ENCODE measurements around the gene LBX2.
A peak's percentile ranks its signal among the peaks of the same experiment; 100 is the strongest.
"Not testable (repeated sequence)": the region's sequence is repeated elsewhere in the genome, so short reads cannot be mapped to it uniquely, and the experiment has no call there.

The LBX2 gene

DNA sequence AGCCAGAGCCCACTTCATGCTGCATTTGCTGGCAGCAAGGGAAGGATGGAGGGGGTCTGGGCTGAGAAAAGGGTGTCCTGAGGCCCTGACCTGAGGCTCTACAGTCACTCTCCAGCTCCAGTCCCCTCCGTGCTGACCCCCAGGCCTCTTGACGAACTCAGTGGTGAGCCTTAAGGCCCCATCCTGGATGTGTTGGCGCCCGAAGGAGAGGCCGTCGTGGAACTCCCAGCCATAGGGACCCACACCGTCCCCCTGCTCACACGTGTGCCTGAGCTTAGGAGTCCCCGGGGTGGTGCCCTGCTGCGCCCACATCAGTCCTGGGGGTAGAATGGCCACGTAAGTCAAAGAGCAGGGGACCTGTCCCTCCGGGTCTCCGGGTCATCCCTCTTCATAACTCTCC lies 35.0 kb downstream of the LBX2 start:
- no peaks in the 10 kb centered on the region for H4K20me1 ChIP-seq (ENCODE audit: insufficient read depth)
- peak overlapping the region; percentile 80 for H3K9ac ChIP-seq
- no peak overlapping the region for H3K27ac ChIP-seq
- peak overlapping the region; percentile 92 for H3K4me2 ChIP-seq
- peak overlapping the region; percentile 95 for H2AFZ ChIP-seq (ENCODE audit: low read depth)
- TF ChIP-seq, protein P1, sequence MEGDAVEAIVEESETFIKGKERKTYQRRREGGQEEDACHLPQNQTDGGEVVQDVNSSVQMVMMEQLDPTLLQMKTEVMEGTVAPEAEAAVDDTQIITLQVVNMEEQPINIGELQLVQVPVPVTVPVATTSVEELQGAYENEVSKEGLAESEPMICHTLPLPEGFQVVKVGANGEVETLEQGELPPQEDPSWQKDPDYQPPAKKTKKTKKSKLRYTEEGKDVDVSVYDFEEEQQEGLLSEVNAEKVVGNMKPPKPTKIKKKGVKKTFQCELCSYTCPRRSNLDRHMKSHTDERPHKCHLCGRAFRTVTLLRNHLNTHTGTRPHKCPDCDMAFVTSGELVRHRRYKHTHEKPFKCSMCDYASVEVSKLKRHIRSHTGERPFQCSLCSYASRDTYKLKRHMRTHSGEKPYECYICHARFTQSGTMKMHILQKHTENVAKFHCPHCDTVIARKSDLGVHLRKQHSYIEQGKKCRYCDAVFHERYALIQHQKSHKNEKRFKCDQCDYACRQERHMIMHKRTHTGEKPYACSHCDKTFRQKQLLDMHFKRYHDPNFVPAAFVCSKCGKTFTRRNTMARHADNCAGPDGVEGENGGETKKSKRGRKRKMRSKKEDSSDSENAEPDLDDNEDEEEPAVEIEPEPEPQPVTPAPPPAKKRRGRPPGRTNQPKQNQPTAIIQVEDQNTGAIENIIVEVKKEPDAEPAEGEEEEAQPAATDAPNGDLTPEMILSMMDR (conservative IDR thresholded peaks at IDR 0.05; ENCODE audit: low read depth, low read length) = no peak
- peaks cover 15% of the 10 kb centered on the region for H3K4me1 ChIP-seq (ENCODE audit: low read depth, poor library complexity, severe bottlenecking)
- no peak overlapping the region for H3K4me3 ChIP-seq (IDR thresholded peaks at IDR 0.05; ENCODE audit: insufficient read depth, low read depth, low read length)
- no peaks in the 10 kb centered on the region for H3K27me3 ChIP-seq (ENCODE audit: insufficient read depth, low read depth)
- peaks cover 19% of the 10 kb centered on the region for H3K79me2 ChIP-seq (ENCODE audit: insufficient read depth, low read depth)
- no peaks in the 10 kb centered on the region for H3K36me3 ChIP-seq (ENCODE audit: insufficient read depth)

DNA sequence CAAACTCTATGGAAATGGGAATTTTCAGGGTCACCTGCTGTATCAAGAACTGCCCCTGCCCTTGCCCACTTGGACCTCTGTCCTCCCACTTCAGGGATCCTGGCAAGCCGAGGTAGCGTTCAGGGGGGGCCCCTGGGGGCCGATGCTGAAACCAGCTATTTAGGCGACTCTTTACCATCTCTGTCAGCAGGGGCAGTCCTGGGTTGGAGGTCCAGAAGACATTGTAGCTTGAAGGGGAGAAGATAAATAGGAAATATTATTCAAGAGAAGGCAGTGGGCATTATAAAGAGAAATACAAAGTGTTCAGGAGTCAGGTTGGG lies 36.7 kb downstream of the LBX2 start:
- no peak overlapping the region for H3K4me3 ChIP-seq (IDR thresholded peaks at IDR 0.05; ENCODE audit: insufficient read depth, low read depth, low read length)
- H3K36me3 ChIP-seq (ENCODE audit: insufficient read depth) = no peaks in the 10 kb centered on the region
- H3K4me2 ChIP-seq = no peak overlapping the region
- no peak overlapping the region for H3K27ac ChIP-seq
- peaks cover 17% of the 10 kb centered on the region for H3K4me1 ChIP-seq (ENCODE audit: low read depth, poor library complexity, severe bottlenecking)
- no peaks in the 10 kb centered on the region for H4K20me1 ChIP-seq (ENCODE audit: insufficient read depth)
- no peak overlapping the region for H2AFZ ChIP-seq (ENCODE audit: low read depth)
- H3K9ac ChIP-seq = no peak overlapping the region
- no peaks in the 10 kb centered on the region for H3K27me3 ChIP-seq (ENCODE audit: insufficient read depth, low read depth)
- peaks cover 19% of the 10 kb centered on the region for H3K79me2 ChIP-seq (ENCODE audit: insufficient read depth, low read depth)
- TF ChIP-seq, protein P1 (conservative IDR thresholded peaks at IDR 0.05; ENCODE audit: low read depth, low read length) = no peak

DNA sequence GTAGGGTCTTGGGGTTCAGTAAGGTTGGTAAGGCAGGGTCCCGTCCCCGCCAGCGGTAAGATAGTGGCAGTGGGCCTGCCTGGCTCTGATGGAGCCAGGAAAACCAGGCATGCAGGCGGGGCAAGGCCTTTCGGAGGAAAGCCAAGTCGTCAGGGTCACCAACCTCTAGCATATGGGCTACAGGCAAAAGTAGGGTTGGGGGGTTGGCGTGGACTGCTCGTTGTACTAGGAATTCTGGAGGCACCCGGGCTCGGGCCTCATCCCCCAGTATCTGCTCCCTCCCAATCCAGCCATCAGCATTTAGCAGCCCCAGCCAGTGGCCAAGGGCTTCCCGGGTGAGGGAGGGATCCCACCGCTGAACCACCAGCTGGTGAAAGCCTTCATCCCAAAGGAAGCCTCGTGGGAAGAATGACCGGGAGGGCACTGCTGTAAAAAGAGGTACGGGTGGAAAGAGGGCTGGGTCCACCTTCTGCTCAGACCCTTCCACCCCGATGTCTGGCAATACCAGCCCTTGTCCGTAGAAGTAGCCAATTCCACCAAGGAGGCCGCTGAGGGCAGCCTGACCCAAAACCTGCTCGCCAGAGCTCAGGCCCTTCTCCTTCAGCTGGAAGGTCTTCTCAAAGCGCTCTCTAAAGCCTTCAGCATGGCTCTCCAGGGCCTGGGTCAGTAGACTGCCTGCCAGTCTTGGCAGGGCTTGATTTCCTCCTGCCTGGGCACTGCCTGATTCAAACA lies 37.2 kb downstream of the LBX2 start:
- H3K4me2 ChIP-seq = no peak overlapping the region
- no peaks in the 10 kb centered on the region for H3K36me3 ChIP-seq (ENCODE audit: insufficient read depth)
- no peak overlapping the region for H2AFZ ChIP-seq (ENCODE audit: low read depth)
- H3K79me2 ChIP-seq (ENCODE audit: insufficient read depth, low read depth) = peaks cover 19% of the 10 kb centered on the region
- H3K27ac ChIP-seq = no peak overlapping the region
- peaks cover 17% of the 10 kb centered on the region for H3K4me1 ChIP-seq (ENCODE audit: low read depth, poor library complexity, severe bottlenecking)
- TF ChIP-seq, protein P1 (conservative IDR thresholded peaks at IDR 0.05; ENCODE audit: low read depth, low read length) = no peak
- H3K27me3 ChIP-seq (ENCODE audit: insufficient read depth, low read depth) = no peaks in the 10 kb centered on the region
- H3K4me3 ChIP-seq (IDR thresholded peaks at IDR 0.05; ENCODE audit: insufficient read depth, low read depth, low read length) = no peak overlapping the region
- H3K9ac ChIP-seq = no peak overlapping the region
- H4K20me1 ChIP-seq (ENCODE audit: insufficient read depth) = no peaks in the 10 kb centered on the region

DNA sequence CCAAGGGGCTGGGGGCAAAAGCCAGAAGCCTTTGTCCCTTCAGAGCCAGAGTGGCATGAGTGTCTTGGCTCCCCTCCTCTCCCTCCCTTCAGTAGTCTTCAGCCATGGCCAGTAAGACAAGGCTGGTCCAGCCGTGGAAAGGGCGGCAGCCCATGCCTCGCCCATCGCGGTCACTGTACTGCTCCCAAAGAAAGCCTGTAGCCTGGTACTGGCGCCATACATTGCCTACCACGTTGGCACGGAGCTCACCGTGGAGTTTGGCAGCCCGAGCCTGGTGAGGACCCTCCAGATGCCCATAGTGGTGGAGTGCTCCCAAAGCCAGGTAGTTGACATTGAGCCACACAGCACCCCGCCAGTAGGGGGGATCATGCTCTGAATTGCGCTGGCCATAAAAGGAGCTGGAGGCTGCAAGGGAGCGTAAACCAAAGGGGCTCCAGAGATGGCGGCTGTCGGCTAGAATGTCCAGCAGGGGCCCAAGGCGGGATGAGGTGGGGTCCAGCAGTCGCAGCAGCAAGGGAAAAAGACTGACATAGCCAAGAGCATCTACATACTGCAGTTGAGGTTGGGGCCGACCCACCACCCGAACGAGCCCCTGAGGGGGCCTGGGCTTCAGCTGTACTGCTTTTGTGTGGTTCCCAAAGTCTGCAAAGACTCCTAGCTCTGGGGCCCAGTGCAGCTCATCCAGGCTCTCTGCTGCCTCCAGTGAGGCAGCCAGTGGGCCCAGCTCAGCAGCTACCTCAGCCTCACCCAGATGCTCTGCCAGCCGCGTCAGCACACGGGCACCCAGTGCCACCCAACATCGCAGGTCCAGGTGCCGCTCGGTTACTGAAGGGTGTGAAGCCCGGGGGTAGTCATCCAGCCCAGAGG lies 38.0 kb downstream of the LBX2 start:
- no peak overlapping the region for H3K4me2 ChIP-seq
- TF ChIP-seq, protein P1 (conservative IDR thresholded peaks at IDR 0.05; ENCODE audit: low read depth, low read length) = peak; percentile 44; the same call in 1 of the 2 replicates
- no peak overlapping the region for H3K9ac ChIP-seq
- H3K4me3 ChIP-seq (IDR thresholded peaks at IDR 0.05; ENCODE audit: insufficient read depth, low read depth, low read length) = no peak overlapping the region
- H3K27ac ChIP-seq = no peak overlapping the region
- H3K27me3 ChIP-seq (ENCODE audit: insufficient read depth, low read depth) = no peaks in the 10 kb centered on the region
- peaks cover 22% of the 10 kb centered on the region for H3K4me1 ChIP-seq (ENCODE audit: low read depth, poor library complexity, severe bottlenecking)
- H3K79me2 ChIP-seq (ENCODE audit: insufficient read depth, low read depth) = peaks cover 19% of the 10 kb centered on the region
- H2AFZ ChIP-seq (ENCODE audit: low read depth) = no peak overlapping the region
- no peaks in the 10 kb centered on the region for H4K20me1 ChIP-seq (ENCODE audit: insufficient read depth)
- no peaks in the 10 kb centered on the region for H3K36me3 ChIP-seq (ENCODE audit: insufficient read depth)

DNA sequence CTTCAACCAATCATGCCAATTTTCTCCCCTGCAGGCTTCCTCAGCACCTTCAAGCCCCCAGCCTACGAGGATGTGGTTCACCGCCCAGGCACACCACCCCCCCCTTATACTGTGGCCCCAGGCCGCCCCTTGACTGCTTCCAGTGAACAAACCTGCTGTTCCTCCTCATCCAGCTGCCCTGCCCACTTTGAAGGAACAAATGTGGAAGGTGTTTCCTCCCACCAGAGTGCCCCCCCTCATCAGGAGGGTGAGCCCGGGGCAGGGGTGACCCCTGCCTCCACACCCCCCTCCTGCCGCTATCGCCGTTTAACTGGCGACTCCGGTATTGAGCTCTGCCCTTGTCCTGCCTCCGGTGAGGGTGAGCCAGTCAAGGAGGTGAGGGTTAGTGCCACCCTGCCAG lies 39.2 kb downstream of the LBX2 start:
- not testable (repeated sequence) for H2AFZ ChIP-seq (ENCODE audit: low read depth); H3K4me3 ChIP-seq (IDR thresholded peaks at IDR 0.05; ENCODE audit: insufficient read depth, low read depth, low read length); H3K27ac ChIP-seq; H3K27me3 ChIP-seq (ENCODE audit: insufficient read depth, low read depth); H3K4me2 ChIP-seq; H3K9ac ChIP-seq; H4K20me1 ChIP-seq (ENCODE audit: insufficient read depth); H3K36me3 ChIP-seq (ENCODE audit: insufficient read depth)
- Histone ChIP-seq H3K4me1 (ENCODE audit: low read depth, poor library complexity, severe bottlenecking) (peaks cover 26% of the 10 kb centered on the region), H3K79me2 (ENCODE audit: insufficient read depth, low read depth) (peaks cover 31% of the 10 kb centered on the region)

DNA sequence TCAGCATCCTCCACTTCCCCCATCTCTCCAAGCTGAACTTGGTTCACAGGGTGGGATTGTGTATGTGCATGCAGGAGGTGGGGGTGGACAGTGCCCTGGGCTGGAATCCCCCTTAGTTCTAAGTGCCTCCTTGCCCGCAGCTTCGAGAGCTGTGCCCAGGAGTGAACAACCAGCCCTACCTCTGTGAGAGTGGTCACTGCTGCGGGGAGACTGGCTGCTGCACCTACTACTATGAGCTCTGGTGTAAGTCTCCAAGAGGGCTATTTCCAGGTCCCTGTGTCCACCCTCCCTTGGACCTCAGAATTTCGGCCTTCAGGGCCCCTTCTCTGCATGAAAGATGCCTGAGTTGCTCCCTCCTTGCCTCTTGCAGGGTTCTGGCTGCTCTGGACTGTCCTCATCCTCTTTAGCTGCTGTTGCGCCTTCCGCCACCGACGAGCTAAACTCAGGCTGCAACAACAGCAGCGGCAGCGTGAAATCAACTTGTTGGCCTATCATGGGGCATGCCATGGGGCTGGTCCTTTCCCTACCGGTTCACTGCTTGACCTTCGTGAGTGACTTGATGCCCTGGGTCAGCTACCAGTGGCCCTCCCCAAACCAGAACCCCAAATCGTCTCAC lies 39.8 kb downstream of the LBX2 start:
- Histone ChIP-seq H3K4me1 (ENCODE audit: low read depth, poor library complexity, severe bottlenecking) (peaks cover 26% of the 10 kb centered on the region), H3K4me2 (peak overlapping the region; percentile 85; the same call in 1 of the 2 replicates), H3K79me2 (ENCODE audit: insufficient read depth, low read depth) (peaks cover 29% of the 10 kb centered on the region)
- not testable (repeated sequence) for H3K9ac ChIP-seq; H3K27ac ChIP-seq; H4K20me1 ChIP-seq (ENCODE audit: insufficient read depth); H2AFZ ChIP-seq (ENCODE audit: low read depth); H3K27me3 ChIP-seq (ENCODE audit: insufficient read depth, low read depth); H3K4me3 ChIP-seq (IDR thresholded peaks at IDR 0.05; ENCODE audit: insufficient read depth, low read depth, low read length); H3K36me3 ChIP-seq (ENCODE audit: insufficient read depth)

All from KMS-11 (cell line).